IPS-18a (cell line): ENCODE measurements around the gene AACS.

Experiments used
- H3K27ac ChIP-seq: one replicate; pipeline ENCODE4 v1.5.1; 2013; ENCODE audit warnings: low read length
- H3K27me3 ChIP-seq: one replicate; pipeline ENCODE4 v1.6.1; 2013; ENCODE audit warnings: mild to moderate bottlenecking, low read length; ENCODE audit not compliant: control insufficient read depth, insufficient read depth
- H3K36me3 ChIP-seq: one replicate; pipeline ENCODE4 v1.6.1; 2013; ENCODE audit warnings: low read depth, low read length; ENCODE audit not compliant: control insufficient read depth
- H3K4me1 ChIP-seq: one replicate; pipeline ENCODE4 v1.6.1; 2013; ENCODE audit warnings: low read depth, low read length; ENCODE audit not compliant: control insufficient read depth
- H3K4me3 ChIP-seq: one replicate; pipeline ENCODE4 v1.5.1; 2013; ENCODE audit warnings: low read length
- H3K9ac ChIP-seq: one replicate; pipeline ENCODE4 v1.6.1; 2013; ENCODE audit warnings: mild to moderate bottlenecking, low read length, moderate library complexity
- H3K9me3 ChIP-seq: one replicate; pipeline ENCODE4 v1.6.1; 2013; ENCODE audit warnings: low read depth, low read length; ENCODE audit not compliant: control insufficient read depth

Gene AACS

DNA sequence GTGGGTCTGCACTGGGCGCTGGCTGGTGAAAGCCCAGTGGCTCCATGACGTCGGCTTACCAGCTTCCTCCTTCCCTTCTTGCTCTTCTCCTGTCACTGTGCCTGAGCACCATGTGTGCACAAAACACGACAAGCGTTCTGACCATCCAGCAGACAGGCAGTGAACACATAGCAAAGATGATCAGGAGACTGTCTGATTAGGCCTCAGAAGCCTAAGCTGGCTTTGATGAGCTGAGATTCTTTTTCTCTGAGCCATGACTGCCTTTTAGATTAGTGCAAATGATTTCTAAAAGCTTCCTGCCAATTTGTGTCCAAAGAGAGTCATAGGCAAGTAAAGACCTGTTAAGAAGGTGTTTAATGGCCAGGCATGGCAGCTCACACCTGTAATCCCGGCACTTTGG, 83.1 kb downstream of the AACS start:
- no peak overlapping the region for H3K4me3 ChIP-seq
- no peak overlapping the region for H3K27ac ChIP-seq

DNA sequence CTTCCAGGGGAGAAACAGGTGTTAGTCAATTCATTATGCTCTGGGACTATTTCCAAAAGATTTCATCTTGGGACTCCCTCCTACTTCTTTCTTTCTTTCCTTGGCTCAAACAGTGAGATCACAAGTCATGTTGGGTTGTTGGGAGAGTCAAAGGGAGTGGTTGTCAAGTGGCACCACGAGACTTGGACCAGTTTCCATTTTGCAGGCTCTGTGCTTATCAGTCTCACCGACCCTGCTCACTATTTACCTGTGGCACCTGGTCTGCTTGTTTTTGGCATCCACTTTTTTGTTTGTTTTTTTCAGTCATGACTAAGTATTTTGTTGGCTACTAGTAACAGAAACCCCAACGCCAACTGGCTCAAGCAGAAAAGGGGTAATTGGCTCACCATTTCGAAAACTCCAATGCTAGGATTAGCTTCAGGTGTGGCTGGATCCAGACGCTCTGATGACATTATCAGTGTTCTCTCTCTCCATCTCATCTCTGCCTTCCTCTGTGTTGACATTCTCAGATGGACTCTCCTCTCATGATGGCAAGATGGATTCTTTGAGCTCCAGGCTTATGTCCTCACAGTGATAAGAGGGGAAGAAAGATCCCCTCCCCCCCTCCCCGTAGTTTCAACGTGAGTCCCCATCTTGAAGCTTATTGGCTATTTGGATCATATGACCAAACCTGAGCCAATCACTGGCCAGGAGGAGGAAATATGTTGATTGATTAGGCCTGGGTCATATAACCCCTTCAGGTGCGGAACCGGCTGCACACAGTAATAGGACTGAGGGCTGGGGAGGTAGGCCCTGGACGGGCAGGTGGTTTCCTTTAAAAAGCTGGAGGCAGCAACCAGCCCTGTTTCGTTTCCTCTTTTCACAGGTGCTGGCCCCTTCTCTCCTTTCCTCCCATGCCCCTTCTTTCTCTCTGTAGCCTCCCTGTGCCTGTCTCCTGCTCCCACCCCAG, 84.2 kb downstream of the AACS start:
- Histone ChIP-seq H3K9ac (no peak overlapping the region), H3K4me3 (no peak overlapping the region), H3K27ac (no peak overlapping the region)

More for the DNA sequence above, 83.1 kb downstream of the AACS start:
- Histone ChIP-seq H3K36me3 (no peaks in the 10 kb centered on the region), H3K9ac (no peak overlapping the region), H3K9me3 (no peaks in the 10 kb centered on the region), H3K27me3 (no peaks in the 10 kb centered on the region), H3K4me1 (no peaks in the 10 kb centered on the region)

DNA sequence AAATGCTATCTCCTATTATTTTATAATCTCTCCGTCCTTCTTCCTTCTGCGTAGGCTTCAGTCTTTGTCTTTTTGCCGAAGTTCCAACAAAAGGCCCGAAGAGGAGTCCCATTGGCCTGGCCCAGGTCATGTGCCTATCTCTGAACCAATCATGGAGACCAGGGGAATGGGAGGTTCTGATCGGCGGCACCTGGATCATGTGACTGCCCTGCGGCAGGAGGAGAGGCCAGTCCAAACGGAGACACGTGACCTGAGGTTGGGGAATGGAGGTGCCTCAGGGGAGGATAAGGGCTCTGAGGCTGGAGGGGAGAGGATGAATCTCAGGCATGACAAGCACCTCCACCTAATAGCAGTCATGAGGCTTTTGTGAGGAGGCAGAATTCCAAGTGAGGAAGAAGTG, 86.0 kb downstream of the AACS start:
- Histone ChIP-seq H3K36me3 (no peaks in the 10 kb centered on the region), H3K4me1 (no peaks in the 10 kb centered on the region), H3K9ac (no peak overlapping the region), H3K27ac (no peak overlapping the region), H3K27me3 (no peaks in the 10 kb centered on the region), H3K9me3 (no peaks in the 10 kb centered on the region), H3K4me3 (no peak overlapping the region)

More for the DNA sequence above, 84.2 kb downstream of the AACS start:
- Histone ChIP-seq H3K36me3 (no peaks in the 10 kb centered on the region), H3K4me1 (no peaks in the 10 kb centered on the region), H3K9me3 (no peaks in the 10 kb centered on the region), H3K27me3 (no peaks in the 10 kb centered on the region)

DNA sequence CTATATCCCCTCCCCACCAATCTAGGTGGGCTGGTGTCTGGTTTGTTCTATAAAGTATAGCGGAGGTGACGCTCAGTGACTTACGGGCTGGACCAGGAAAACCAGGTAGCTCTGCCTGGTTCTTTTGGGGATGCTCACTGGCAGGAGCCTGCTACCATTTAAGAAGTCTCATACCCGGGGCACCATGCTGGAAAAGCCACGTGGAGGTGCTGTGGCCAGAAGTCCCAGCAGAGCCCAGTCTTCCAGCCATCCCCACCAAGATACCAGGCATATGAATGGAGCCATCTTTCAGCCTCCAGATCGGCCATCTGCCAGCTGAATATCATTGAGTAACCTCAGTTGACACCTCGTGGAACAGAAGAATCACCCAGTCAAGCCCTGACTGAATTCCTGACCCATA, 87.2 kb downstream of the AACS start:
- Histone ChIP-seq H3K4me3 (no peak overlapping the region), H3K27ac (no peak overlapping the region), H3K9ac (no peak overlapping the region), H3K4me1 (no peaks in the 10 kb centered on the region), H3K27me3 (no peaks in the 10 kb centered on the region), H3K9me3 (no peaks in the 10 kb centered on the region), H3K36me3 (no peaks in the 10 kb centered on the region)

DNA sequence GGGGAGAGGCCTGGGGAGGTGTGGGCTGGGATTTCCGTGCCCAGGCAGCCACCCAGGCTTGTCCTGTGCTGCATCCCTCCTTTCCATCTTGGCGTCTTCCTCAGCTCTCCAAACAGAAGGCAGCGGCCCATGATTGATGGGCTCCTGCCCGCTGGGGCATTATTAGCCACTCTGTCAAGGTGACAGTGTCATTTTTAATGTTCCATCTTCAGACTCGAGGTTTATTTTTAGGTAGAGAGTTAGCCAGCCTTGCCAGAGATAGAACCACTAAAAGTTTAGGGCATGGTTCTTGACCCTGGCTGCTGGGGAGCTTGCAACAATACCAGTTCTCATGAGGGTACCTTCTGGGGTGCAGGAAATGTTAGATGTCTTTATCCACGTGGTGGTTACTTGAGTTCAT, 90.1 kb downstream of the AACS start:
- H3K27ac ChIP-seq = no peak overlapping the region
- no peaks in the 10 kb centered on the region for H3K9me3 ChIP-seq
- H3K27me3 ChIP-seq = no peaks in the 10 kb centered on the region
- H3K4me1 ChIP-seq = no peaks in the 10 kb centered on the region
- H3K4me3 ChIP-seq = no peak overlapping the region
- H3K9ac ChIP-seq = no peak overlapping the region
- no peaks in the 10 kb centered on the region for H3K36me3 ChIP-seq

DNA sequence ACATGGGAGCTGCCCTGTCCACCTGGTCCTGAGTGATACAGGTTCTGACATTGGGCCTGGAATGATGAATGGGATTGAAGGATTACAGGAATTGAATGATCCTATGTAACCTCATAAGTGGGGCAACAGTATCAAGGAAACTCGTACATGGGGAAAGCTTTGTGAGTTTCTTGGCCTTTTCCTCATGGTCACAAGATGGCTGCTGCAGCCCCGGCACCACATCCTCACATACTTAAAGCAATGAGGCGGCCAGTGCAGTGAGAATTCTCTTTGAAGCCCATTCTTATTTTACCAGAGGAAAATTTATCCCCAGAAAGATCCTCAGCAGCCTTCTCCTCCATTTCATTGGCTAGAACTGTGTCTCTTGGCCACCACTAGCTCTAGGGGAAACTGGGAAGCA, 91.9 kb downstream of the AACS start:
- no peaks in the 10 kb centered on the region for H3K9me3 ChIP-seq
- no peaks in the 10 kb centered on the region for H3K27me3 ChIP-seq
- H3K36me3 ChIP-seq = no peaks in the 10 kb centered on the region
- H3K9ac ChIP-seq = no peak overlapping the region
- no peaks in the 10 kb centered on the region for H3K4me1 ChIP-seq
- H3K27ac ChIP-seq = no peak overlapping the region
- no peak overlapping the region for H3K4me3 ChIP-seq

DNA sequence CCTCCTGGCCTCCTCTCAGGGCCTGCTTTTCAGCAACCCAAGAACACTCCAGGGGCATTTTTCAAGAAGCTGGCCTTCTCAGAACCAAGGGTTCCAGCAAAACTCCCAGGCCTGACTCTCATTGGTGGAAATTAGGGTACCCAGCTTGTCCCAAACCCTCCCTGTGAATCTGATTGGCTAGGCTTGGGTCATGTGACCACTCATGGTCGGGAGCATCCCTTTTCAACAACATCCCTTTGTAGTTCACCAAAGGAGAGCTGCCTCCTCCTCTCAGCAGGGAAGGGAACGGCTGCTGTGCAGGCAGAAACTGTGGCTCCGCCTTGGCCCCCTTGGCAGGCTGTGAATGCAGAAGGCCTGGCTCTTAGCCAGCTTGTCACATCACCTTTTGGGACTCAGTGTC, 94.5 kb downstream of the AACS start:
- H3K4me3 ChIP-seq = no peak overlapping the region
- H3K27ac ChIP-seq = no peak overlapping the region
- no peaks in the 10 kb centered on the region for H3K4me1 ChIP-seq
- no peaks in the 10 kb centered on the region for H3K9me3 ChIP-seq
- no peak overlapping the region for H3K9ac ChIP-seq
- H3K36me3 ChIP-seq = no peaks in the 10 kb centered on the region
- H3K27me3 ChIP-seq = no peaks in the 10 kb centered on the region

DNA sequence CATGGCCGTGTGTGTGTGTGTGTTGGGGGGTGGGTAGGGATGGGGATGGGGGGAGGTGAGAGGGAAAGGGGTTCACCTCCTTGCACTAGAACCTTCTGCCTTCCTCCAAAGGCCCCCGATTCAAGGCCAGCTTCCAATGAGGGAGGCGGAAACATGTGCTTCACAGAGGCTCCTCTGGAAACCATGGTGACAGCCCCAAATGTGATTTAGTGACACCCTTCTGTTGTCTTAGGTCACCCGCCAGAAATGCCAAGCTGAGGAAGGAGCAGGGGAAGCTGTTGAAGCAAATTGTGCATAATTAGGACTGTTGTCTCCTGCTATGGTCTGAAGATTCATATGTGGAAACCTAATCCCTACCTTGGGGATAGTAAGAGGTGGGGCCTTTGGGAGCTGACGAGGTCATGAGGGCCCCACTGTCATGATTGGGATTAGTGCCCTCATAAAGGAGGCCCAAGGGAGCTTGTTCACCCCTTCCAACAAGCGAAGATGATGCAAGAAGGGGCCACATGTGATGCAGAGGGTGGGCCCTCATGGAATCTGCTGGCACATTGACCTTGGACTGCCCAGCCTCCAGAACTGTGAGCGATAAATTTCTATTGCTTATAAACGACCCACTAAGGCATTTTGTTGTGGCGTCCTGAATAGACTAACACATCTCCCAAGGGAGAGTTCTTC, 95.2 kb downstream of the AACS start:
- Histone ChIP-seq H3K9me3 (no peaks in the 10 kb centered on the region), H3K36me3 (no peaks in the 10 kb centered on the region), H3K9ac (no peak overlapping the region), H3K27ac (no peak overlapping the region), H3K27me3 (no peaks in the 10 kb centered on the region), H3K4me3 (no peak overlapping the region), H3K4me1 (no peaks in the 10 kb centered on the region)

DNA sequence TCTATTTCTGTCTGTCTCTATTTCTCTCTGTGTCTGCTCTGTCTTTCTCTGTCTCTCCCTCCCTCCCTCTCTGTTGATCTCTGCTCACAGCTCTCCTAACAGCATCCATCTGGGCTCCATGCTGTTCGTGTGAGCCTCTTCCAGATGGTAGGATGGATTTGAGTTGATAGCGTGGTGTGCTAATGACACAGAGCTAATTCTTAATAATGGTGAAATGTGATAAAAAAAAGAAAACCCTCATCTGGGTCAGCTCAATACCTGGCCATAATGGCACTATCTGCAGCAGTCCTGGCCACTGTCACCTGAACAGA, 96.4 kb downstream of the AACS start:
- Histone ChIP-seq H3K4me3 (no peak overlapping the region), H3K27ac (no peak overlapping the region), H3K9ac (no peak overlapping the region), H3K36me3 (no peaks in the 10 kb centered on the region), H3K4me1 (no peaks in the 10 kb centered on the region), H3K9me3 (peaks cover 2% of the 10 kb centered on the region), H3K27me3 (no peaks in the 10 kb centered on the region)

DNA sequence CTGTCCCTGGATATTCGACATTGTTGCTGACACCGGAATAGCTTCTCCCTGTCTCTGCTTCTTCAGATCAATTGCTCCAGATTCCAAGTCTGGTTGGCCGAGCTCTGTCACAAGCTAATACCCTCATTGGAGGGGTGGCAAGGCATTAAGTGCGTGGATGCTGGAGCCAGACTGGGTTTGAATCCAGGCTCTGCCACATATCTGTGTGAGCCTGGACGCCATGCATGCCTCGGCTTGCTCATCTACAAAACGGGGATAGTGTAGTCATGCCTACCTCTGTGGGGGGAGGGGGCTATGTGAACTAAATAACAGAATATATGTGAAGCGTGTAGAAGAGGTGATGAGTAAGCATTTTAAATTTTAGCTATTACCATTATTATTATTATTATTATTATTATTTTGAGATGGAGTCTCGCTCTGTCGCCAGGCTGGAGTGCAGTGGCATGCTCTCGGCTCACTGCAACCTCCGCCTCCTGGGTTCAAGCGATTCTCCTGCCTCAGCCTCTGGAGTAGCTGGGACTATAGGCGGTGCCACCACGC, 97.3 kb downstream of the AACS start:
- no peak overlapping the region for H3K9ac ChIP-seq
- H3K36me3 ChIP-seq = no peaks in the 10 kb centered on the region
- no peaks in the 10 kb centered on the region for H3K27me3 ChIP-seq
- no peak overlapping the region for H3K27ac ChIP-seq
- H3K4me1 ChIP-seq = no peaks in the 10 kb centered on the region
- no peak overlapping the region for H3K4me3 ChIP-seq
- H3K9me3 ChIP-seq = peaks cover 2% of the 10 kb centered on the region

DNA sequence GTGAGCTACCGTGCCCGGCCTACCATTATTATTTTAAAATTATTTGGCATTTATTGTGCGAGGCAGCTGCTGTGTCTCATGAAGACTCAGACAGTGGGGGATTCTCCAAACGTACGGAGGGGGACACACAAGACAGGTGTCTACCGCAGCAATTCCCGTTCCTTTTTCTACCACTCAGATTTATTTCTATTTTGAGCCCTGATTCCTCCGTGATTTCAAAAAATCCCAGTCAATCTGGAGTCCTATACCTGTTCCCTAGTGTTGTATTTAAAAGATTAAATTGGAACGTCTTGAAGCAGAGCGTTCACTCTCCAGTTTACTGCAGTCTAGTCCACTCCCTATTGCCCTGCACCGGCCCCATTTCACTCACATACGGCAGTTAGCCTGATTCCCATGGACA, 97.9 kb downstream of the AACS start:
- Histone ChIP-seq H3K27ac (no peak overlapping the region), H3K9me3 (peaks cover 2% of the 10 kb centered on the region), H3K27me3 (no peaks in the 10 kb centered on the region), H3K4me3 (no peak overlapping the region), H3K4me1 (no peaks in the 10 kb centered on the region), H3K36me3 (no peaks in the 10 kb centered on the region), H3K9ac (no peak overlapping the region)
